Right forelimb (tissue), 1 donor: ENCODE measurements around the gene HSPB9.
"Not testable (repeated sequence)": the region's sequence is repeated elsewhere in the genome, so short reads cannot be mapped to it uniquely, and the experiment has no call there.

Experiments used
- DNase-seq: peaks from one replicate; pipeline ENCODE4 v3.0.0-alpha.2; 2018

HSPB9 gene

DNA sequence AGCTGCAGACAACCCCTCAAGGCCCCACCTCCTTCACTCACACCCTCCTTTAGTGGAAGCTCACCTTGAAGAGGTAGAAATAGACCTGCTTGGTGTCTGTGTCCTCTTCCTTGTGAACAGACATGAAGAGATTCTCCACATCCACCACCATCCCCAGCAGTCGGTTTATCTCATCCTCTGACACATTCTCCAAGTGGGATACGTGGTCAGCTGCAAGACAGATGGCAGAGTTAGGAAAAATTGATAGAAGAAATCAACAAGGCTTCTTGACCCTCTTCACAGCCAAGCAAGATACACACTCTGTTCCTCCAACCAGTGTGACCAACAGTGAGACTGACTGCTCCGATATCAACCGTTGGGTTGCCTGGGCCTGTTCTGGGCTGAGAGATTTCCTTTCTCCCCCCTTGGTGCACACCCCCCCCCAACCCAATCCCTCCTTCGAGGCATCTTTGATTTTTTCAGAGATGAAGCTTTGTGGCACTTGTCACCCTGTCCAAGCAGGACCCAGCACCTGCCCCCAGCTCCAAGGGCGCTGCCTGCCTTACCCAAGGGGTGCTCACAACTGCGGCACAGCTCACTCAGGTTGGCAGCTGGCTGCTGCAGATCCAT, 2.3 kb upstream of the HSPB9 start:
- no peak for DNase-seq

- peak; percentile 89 for DNase-seq
These were observed 1.5 kb upstream of the HSPB9 start, which contains the start of gene KAT2A for GRCh38 chr17:42120770-42121769. Gene KAT2A (minus strand): TSS chr17:42121367. CDS start chr17:42121304, 63 bp downstream.

DNA sequence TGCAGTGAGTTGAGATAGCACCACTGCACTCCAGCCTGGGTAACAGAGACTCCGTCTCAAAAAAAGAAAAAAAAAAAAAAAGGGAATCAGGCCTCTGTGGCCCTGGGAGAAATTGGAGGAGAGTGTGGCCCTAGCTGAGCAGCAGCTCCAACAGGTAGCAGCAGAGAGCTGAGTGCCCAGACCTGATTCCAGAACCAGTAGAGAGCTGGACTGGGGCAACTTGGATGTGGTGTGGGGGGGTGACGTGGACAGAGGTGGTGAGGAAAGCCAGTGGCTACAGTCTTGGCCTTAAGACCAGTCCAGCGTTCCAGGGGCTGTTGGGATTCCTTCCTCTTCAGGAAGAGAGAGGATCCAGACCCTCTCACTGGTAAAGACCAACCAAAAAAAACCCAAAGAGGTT, 1.7 kb downstream of the HSPB9 start:
- no peak for DNase-seq

DNA sequence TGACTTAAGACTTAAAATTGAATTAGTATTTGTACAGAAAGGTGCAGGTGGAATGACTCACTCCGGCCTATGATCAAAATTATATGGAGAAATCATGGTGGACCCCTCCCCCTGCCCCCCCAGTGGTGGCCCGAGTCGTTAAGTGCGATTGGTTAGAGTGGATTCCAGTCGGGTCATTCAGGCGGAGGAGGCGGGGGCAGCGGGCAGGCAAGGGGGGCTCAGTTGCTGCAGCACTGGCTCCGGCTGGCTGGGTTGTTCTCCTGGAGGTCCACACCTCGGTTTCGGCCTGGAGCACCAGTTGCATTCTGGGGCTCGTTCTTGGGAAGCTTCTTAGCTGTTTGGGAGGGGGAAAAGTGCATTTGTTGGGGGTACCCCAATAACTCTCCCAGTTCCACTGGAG, 3.0 kb downstream of the HSPB9 start:
- DNase-seq, result no peak

DNA sequence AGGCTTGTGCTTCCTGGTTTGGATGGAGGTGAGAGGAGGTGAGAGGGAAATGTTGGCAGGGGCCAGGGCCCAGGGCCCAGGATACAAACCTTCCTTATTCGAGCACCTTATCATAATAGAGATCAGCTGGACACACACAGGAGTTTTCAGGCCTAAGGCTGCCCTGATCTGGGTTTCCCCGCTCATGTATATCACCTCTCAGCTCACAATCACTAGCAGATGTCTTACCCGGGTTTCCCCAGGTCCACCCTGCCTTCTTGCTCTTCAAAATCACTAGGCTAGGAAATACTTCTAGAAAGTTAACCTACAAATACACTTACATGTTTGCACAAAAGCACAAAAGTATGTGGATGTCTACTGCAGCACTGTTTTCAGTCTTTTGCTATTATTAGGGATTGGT, 4.2 kb downstream of the HSPB9 start:
- DNase-seq, result no peak

DNA sequence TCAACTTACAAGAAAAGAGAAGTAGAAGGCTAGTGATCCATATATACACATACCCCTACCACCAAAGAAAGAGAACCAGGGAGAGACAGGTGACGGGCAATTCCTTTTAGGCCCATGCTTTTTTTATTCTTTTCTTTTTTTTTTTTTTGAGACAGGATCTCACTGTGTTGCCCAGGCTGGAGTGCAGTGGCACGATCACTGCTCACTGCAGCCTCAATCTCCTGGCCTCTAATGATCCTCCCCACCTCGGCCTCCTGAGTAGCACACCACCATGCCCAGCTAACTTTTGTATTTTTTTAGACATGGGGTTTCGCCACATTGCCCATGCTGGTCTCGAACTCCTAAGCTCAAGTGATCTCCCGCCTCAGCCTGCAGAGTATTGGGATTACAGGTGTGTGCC, 4.8 kb downstream of the HSPB9 start:
- DNase-seq, result no peak

DNA sequence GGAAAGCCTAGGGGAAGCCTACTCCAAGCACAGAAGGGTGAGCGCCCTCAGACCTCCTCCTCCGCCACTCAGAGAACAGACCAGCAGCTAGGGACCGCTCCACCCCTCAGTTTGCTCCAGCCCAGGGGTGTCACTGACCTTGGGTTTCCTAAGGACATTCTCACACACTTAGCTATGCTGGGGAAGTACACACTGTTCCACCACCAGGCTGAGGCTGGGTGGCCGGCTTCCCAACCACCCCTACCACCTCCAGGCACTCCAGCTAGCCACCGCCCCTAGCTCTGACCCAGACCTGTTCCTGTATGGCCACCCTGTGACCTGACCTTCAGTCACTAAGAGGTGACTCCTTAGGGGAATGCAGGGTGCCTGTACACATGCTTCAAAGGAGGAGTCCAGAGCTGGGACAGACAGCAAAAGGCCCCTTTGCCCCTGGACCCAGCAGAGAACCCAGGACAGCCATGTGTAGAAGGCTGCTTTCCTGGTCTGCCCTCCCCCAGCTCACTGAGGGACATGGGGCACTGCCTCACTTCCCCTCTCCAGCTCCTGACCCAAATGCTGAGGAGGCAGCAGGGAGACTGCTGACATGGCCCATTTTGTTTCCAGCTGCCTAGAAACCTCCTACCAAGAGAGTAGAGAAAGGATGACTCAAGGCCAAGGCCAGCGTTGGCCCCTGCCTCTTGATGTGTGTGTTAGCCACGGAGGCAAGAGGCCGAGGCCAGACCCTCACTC, 6.7 kb downstream of the HSPB9 start:
- DNase-seq, result no peak

GRCh38 chr17:42130310-42130936, 7.8 kb downstream of the HSPB9 start:
- no peak for DNase-seq

DNA sequence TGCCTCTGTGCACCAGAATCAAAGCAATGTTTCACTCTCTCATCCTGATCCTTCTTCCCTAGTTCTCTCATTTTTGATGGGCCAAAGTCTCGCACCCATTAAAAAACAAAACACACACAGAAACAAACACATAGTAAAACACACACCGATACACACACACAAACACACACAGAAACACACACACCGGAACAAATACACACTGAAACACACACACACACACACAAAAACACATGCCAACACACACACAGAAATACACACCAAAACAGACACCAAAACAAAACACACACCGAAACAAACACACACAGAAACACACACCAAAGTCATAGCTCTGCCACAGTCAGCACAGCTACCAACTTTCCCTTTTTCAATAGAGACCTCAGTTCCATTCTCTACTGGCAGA, 8.6 kb downstream of the HSPB9 start:
- no peak for DNase-seq

GRCh38 chr17:42131981-42132432, 9.4 kb downstream of the HSPB9 start:
- DNase-seq, result no peak

GRCh38 chr17:42132941-42133340, 10.3 kb downstream of the HSPB9 start:
- no peak for DNase-seq

DNA sequence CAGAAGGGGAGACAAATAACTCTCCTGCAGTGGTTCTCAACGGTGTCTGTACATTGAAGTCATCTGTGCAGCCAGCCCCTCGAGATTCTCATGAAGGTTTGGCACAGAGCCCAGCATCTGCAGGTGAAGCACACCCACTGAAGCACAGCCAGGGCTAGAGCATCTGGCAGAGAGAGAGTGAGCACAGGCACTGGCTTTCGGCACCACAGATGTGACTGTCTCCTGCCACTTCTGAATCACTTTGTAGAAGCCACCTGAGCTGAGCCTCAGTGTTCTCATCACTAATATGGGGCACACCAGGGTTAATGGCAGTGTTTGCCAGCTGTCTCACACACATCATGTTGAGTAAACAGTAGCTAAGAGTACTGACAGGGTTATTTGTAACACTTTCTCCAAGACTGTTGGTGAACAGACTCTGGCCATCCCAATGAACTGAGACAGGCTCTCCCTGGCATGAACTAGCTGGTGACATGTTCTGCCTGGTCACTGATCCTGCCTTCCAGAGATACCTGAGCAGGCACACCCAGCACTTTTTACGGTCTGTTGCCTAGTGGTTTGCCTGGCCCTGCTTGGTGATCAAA, 10.9 kb downstream of the HSPB9 start:
- no peak for DNase-seq

DNA sequence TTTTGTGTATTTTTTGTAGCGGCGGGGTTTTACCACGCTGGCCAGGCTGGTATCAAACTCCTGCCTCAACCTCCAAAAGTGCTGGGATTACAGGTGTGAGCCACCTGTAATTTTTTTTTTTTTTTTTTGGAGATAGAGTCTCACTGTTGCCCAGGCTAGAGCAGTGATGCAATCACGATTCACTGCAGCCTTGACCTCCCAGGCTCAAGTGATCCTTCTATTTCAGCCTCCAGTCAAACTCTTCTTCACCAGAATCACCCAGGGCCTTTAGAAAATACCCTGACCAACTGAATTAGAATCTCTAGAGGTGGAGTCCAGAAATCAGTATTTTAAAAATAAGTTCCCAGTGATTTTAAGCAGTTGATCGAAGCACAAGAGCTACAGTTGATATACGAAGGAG, 12.5 kb downstream of the HSPB9 start:
- DNase-seq, result no peak

- DNase-seq, result no peak
These were observed 13.4 kb downstream of the HSPB9 start for GRCh38 chr17:42135664-42136653.

DNA sequence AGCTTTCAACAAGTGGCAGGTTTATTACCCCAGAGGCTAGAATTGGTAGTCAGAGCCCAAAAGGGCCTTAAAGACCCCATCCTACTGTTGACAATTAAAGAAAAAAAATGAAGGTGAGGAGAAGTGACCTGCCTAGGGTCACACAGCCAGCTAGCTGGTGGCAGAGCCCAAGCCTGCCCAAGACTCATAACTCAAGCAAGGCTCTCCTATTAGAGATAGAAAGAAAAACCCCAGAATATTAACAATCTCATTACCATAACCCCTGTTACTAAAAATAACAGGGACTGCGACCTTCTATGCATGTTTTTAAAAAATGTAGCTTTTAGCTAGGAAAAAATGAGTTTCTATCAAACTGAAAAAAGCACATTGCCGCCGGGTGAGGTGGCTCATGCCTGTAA, 14.0 kb downstream of the HSPB9 start:
- no peak for DNase-seq

DNA sequence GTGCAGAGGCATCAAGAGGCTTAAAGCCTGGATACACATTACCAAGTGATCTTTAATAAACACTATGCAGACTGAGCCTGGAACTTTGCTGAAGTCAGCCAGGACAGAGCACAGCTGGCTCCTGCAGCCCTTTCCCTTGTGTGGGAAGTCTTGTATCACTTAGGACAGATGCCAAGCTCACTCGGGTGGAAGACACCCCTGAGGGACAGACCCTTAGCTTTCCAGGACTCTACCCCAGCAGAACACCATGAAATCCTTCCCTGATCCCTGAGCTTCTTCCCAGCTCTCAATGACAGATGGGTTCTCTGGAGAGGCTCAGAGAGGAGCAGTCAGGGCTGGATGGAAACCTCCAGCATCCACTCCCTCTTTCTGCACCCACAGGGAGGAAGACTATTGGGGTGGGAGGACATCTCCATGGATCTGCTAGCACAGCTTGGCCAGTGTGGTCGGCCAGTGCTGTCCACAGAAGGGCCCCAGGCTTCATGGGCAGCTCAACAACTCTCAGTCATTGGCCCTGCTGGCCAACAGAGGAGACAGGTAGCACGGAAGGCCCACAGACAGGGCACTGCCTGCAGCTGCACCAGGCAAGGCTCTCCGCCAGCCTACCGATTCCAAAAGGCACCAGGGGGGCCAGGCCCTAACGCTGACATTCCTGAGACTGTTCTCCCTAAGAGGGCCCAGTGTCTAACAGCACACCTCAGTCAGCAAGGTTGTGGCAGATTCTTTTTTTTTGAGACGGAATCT, 16.3 kb downstream of the HSPB9 start:
- DNase-seq, result no peak

DNA sequence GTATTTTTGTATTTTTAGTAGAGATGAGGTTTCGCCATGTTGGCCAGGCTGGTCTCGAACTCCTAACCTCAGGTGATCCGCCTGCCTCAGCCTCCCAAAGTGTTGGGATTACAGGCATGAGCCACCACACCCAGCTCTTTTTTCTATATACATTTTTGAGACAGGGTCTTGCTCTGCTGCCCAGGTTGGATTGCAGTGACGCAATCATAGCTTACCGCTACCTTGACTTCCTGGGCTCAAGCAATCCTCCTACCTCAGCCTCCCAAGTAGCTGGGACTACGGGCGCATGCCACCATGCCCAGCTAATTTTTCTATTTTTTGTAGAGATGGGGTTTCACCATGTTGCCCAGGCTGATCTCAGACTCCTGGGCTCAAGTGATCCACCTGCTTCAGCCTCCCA, 18.1 kb downstream of the HSPB9 start:
- not testable (repeated sequence) for DNase-seq

DNA sequence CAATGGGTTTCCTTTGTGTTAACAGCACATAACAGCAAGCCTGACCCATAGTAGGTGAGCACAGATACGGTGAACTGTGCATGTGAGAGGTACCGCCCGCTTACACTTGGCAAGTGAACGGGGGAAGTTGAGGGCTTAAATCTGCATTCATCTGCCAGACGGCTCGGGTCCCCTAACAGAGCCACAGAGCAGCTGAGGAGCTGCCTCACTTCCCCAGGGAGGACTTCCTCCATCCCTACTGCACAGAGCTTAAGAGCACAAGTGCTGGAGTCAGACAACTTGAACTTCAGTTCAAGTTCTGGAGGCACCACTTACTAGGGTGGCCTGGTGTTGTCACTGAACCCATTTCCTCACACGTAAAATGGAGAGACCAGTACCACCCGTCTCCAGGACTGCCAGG, 18.8 kb downstream of the HSPB9 start:
- DNase-seq, result no peak

DNA sequence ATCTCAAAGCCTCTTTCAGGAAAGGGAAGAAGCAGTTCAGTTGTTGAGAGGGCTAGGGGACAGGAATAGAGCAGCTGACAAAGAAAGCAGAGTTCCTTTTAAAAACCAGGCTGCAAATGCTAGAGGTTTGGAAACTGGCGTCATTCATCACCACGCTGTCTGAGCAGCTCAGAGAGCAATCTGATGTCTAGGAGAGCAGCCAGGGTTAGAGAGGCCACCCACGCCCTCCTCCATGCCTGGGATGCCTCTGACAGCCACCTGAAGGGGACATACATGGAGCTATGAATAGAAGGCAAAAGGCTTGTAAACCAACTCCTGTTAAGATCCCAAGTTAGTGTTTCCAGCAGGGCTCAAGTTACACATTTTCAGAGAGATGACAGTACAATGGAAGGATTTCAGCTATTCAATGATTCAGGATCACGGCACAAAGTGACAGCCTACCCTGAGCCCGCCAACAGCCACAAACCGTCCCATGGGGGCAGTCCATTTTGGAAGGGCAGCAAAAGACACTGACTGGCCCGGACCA, 19.8 kb downstream of the HSPB9 start:
- DNase-seq, result no peak

DNA sequence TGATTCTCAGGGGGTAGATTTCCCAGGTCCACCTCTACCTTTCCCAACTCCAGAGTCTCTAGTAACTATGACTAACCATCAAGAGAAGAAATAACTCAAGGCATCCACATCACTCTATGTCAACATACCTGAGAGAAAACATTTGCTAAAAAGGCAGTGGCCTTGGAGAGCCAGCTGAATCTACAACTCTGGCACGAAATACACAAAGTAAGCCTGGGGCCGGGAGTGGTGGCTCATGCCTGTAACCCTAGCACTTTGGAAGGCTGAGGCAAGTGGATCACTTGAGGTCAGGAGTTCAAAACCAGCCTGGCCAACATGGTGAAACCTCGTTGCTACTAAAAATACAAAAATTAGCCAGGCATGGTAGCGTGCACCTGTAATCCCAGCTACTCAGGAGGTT, 20.5 kb downstream of the HSPB9 start:
- not testable (repeated sequence) for DNase-seq
